IMR-90 (cell line): Measurements from ENCODE around the gene CRYZL1. TPM values are rescaled to one million over a fixed set of nuclear protein-coding genes. Genes with fewer than 3 reads are reported as not detected.

ENCODE experiments used
- ATAC-seq: fragments of 200-7000 bp; cut with Tn5 transposase; 2 replicates; pipeline ENCODE4 v1.9.1; 2020; ENCODE audit warnings: low read depth, mild to moderate bottlenecking, moderate library complexity
- BruUV-seq: library from RNA; stranded (reverse); fragments of 400-500 nt; replicated peaks from 2 replicates; lab custom pipeline; 2021; lab: Mats Ljungman, UMichigan
- CTCF ChIA-PET: fragments of 300-600 bp; formaldehyde crosslinking; extraction: SDS; loops from one replicate; lab custom pipeline; 2021; ENCODE audit warnings: antibody characterized with exemption; lab: Yijun Ruan, JAX
- POLR2A ChIA-PET: fragments of 300-600 bp; sonication (Branson Sonifier 250); formaldehyde crosslinking; loops from one replicate; lab custom pipeline; 2022; ENCODE audit warnings: antibody characterized with exemption; ENCODE audit not compliant: unreplicated experiment; lab: Charles Lee
- DNase-seq: peaks from one replicate; pipeline ENCODE4 v3.0.0; 2013
- H2AFZ ChIP-seq: replicated peaks from 2 replicates; pipeline ENCODE3; 2013; ENCODE audit warnings: low read length, mild to moderate bottlenecking; ENCODE audit not compliant: poor library complexity
- H2AK5ac ChIP-seq: 2 replicates; pipeline ENCODE4 v1.6.1; 2013; ENCODE audit warnings: low read depth, low read length, inconsistent platforms
- H2AK9ac ChIP-seq: replicated peaks from 2 replicates; pipeline ENCODE3; 2013; ENCODE audit warnings: mild to moderate bottlenecking, low read depth, low read length, moderate library complexity; ENCODE audit not compliant: poor library complexity
- H2BK120ac ChIP-seq: 2 replicates; pipeline ENCODE4 v1.6.1; 2013; ENCODE audit warnings: low read depth, low read length, inconsistent platforms
- H2BK15ac ChIP-seq: 3 replicates; pipeline ENCODE4 v1.6.1; 2013; ENCODE audit warnings: low read depth, low read length, inconsistent platforms
- H2BK20ac ChIP-seq: 2 replicates; pipeline ENCODE4 v1.6.1; 2013; ENCODE audit warnings: low read depth, mild to moderate bottlenecking, inconsistent platforms, low read length, moderate library complexity
- H2BK5ac ChIP-seq: 2 replicates; pipeline ENCODE4 v1.6.1; 2013; ENCODE audit warnings: mild to moderate bottlenecking, low read depth, low read length, inconsistent platforms; ENCODE audit not compliant: poor library complexity, severe bottlenecking
- H3K14ac ChIP-seq: replicated peaks from 2 replicates; pipeline ENCODE4 v1.6.1; 2013; ENCODE audit warnings: low read depth, low read length, inconsistent platforms
- H3K18ac ChIP-seq: 2 replicates; pipeline ENCODE4 v1.6.1; 2013; ENCODE audit warnings: low read depth, low read length, control low read depth
- H3K23ac ChIP-seq: 2 replicates; pipeline ENCODE4 v1.6.1; 2013; ENCODE audit warnings: low read depth, low read length, inconsistent platforms
- H3K27ac ChIP-seq: 2 replicates; pipeline ENCODE4 v1.5.1; 2013; ENCODE audit warnings: mild to moderate bottlenecking, control low read depth, low read length; ENCODE audit not compliant: insufficient read depth
- H3K27me3 ChIP-seq: 2 replicates; pipeline ENCODE4 v1.6.1; 2013; ENCODE audit warnings: low read length; ENCODE audit not compliant: control insufficient read depth, insufficient read depth
- H3K36me3 ChIP-seq: 2 replicates; pipeline ENCODE4 v1.6.1; 2013; ENCODE audit warnings: low read length, mixed read lengths; ENCODE audit not compliant: control insufficient read depth, insufficient read depth
- H3K4ac ChIP-seq: 2 replicates; pipeline ENCODE4 v1.6.1; 2013; ENCODE audit warnings: low read depth, low read length, inconsistent platforms
- H3K4me1 ChIP-seq: 2 replicates; pipeline ENCODE4 v1.6.1; 2013; ENCODE audit warnings: low read length, mixed read lengths; ENCODE audit not compliant: control insufficient read depth, insufficient read depth
- H3K4me2 ChIP-seq: 2 replicates; pipeline ENCODE4 v1.6.1; 2013; ENCODE audit warnings: low read depth, mild to moderate bottlenecking, control low read depth, low read length, moderate library complexity
- H3K4me3 ChIP-seq: 2 replicates; pipeline ENCODE4 v1.5.1; 2013; ENCODE audit warnings: low read depth, mild to moderate bottlenecking, control low read depth, low read length, moderate library complexity; ENCODE audit not compliant: insufficient read depth
- H3K56ac ChIP-seq: 2 replicates; pipeline ENCODE4 v1.6.1; 2013; ENCODE audit warnings: low read length, inconsistent platforms; ENCODE audit not compliant: insufficient read depth; ENCODE audit errors: extremely low read depth
- H3K79me1 ChIP-seq, 2 experiments: 2 replicates each; pipeline ENCODE4 v1.6.1; 2013; ENCODE audit warnings: low read length in 2 of 2, inconsistent platforms in 1 of 2, low read depth in 1 of 2
- H3K9ac ChIP-seq: 2 replicates; pipeline ENCODE4 v1.6.1; 2013; ENCODE audit warnings: low read depth, low read length, control low read depth
- H3K9me1 ChIP-seq: 2 replicates; pipeline ENCODE4 v1.6.1; 2013; ENCODE audit warnings: low read length, inconsistent platforms; ENCODE audit not compliant: insufficient read depth
- H3K9me3 ChIP-seq: 2 replicates; pipeline ENCODE4 v1.6.1; 2013; ENCODE audit warnings: low read length; ENCODE audit not compliant: control insufficient read depth, insufficient read depth
- H4K20me1 ChIP-seq: 2 replicates; pipeline ENCODE4 v1.6.1; 2013; ENCODE audit warnings: low read length, inconsistent platforms; ENCODE audit not compliant: insufficient read depth
- H4K5ac ChIP-seq: 2 replicates; pipeline ENCODE4 v1.6.1; 2013; ENCODE audit warnings: mild to moderate bottlenecking, low read depth, low read length, control low read depth
- H4K8ac ChIP-seq, 2 experiments: 2 replicates each; pipeline ENCODE4 v1.6.1; 2013; ENCODE audit warnings: low read depth in 2 of 2, low read length in 2 of 2, control low read depth in 1 of 2, inconsistent platforms in 1 of 2
- H4K91ac ChIP-seq: 2 replicates; pipeline ENCODE4 v1.6.1; 2013; ENCODE audit warnings: low read depth, low read length, inconsistent platforms; ENCODE audit not compliant: insufficient read depth
- CHD1 ChIP-seq: IDR thresholded peaks from 2 replicates; pipeline ENCODE4 v1.6.1; 2012; ENCODE audit warnings: low read depth, low read length, improper control_type of control experiment
- FOS ChIP-seq: fragments of 150-350 bp; IDR thresholded peaks from 2 replicates; pipeline ENCODE4 v1.6.1; 2016; ENCODE audit warnings: low read depth, low read length
- MAFK ChIP-seq: IDR thresholded peaks from 2 replicates; pipeline ENCODE4 v1.6.1; 2012; ENCODE audit warnings: low read depth, low read length, improper control_type of control experiment
- MXI1 ChIP-seq: IDR thresholded peaks from 2 replicates; pipeline ENCODE4 v1.6.1; 2012; ENCODE audit warnings: low read depth, mild to moderate bottlenecking, low read length, moderate library complexity, borderline replicate concordance
- POLR2A ChIP-seq: IDR thresholded peaks from 2 replicates; pipeline ENCODE4 v1.6.1; 2012; ENCODE audit warnings: mild to moderate bottlenecking, low read depth, low read length
- RAD21 ChIP-seq: IDR thresholded peaks from 2 replicates; pipeline ENCODE4 v1.6.1; 2012; ENCODE audit warnings: low read length, improper control_type of control experiment
- RCOR1 ChIP-seq: IDR thresholded peaks from 2 replicates; pipeline ENCODE4 v1.6.1; 2012; ENCODE audit warnings: mild to moderate bottlenecking, low read length, improper control_type of control experiment; ENCODE audit not compliant: insufficient replicate concordance
- RFX5 ChIP-seq: IDR thresholded peaks from 2 replicates; pipeline ENCODE4 v1.8.0; 2012; ENCODE audit warnings: low read depth, mild to moderate bottlenecking, low read length, moderate library complexity
- SMC3 ChIP-seq: fragments of 150-350 bp; IDR thresholded peaks from 2 replicates; pipeline ENCODE4 v1.6.1; 2016; ENCODE audit warnings: low read depth, mild to moderate bottlenecking, antibody characterized with exemption, low read length, moderate library complexity
- WGBS, 2 experiments: methylation state at CpG; one replicate each; pipeline versions ENCODE4 v1.1.5 to v1.1.7; 2013; ENCODE audit warnings: missing lambda C conversion rate in 2 of 2; ENCODE audit not compliant: insufficient read length in 1 of 2; ENCODE audit errors: extremely low coverage in 2 of 2; 5-methylcytosine and 5-hydroxymethylcytosine counted together
- dilution Hi-C: fragments of 300-500 bp; cut with HindIII; formaldehyde crosslinking; loops from one replicate; pipeline ENCODE4 v1.14.3; 2018; ENCODE audit warnings: low sequenced_read_pairs; ENCODE audit not compliant: unreplicated experiment
- in situ Hi-C: fragments of 300-500 bp; cut with MboI; formaldehyde crosslinking; loops from 3 replicates; pipeline ENCODE4 v1.14.3; 2019; ENCODE audit warnings: low sequenced_read_pairs, inconsistent platforms, mixed read lengths
- intact Hi-C: fragments of 100-400 bp; cut with micrococcal nuclease; formaldehyde crosslinking; loops from 2 replicates; pipeline ENCODE4 v1.10.0; 2022
- polyA plus RNA-seq, 3 experiments: library from polyadenylated mRNA; depleted of rRNA; stranded (reverse); fragments of >200 nt; gene quantifications; 2 replicates each; pipeline ENCODE4 v1.2.3, GENCODE V29; 2012; ENCODE audit warnings: low replicate concordance in 1 of 3
- total RNA-seq: library from RNA; depleted of rRNA; stranded (reverse); fragments of >200 nt; gene quantifications from 2 replicates; pipeline ENCODE4 v1.2.3, GENCODE V29; 2012

The CRYZL1 gene
- total and polyA plus RNA-seq, 2 of the 4 experiments (the other 2 are of a cell fraction), result 19.9 to 28.5 TPM

GRCh38 chr21:33659568-33659949 is 18.0 kb upstream of the CRYZL1 start:
- Histone ChIP-seq H2BK5ac (peak overlapping the region; percentile 8), H3K18ac (no peak overlapping the region), H4K8ac (no peak overlapping the region), H2BK20ac (no peak overlapping the region), H3K14ac (no peak overlapping the region), H3K27ac (no peak overlapping the region), H3K4me1 (peaks cover 9% of the 10 kb centered on the region), H3K9ac (no peak overlapping the region), H4K91ac (no peak overlapping the region), H3K4me2 (no peak overlapping the region), H3K9me1 (peaks cover 11% of the 10 kb centered on the region; the same call in 1 of the 2 replicates), H3K9me3 (no peaks in the 10 kb centered on the region), H2AK9ac (no peak overlapping the region), H3K4ac (no peak overlapping the region), H2AFZ (no peak overlapping the region), H3K36me3 (no peaks in the 10 kb centered on the region; the same call in 1 of the 2 replicates), H3K27me3 (no peaks in the 10 kb centered on the region), H4K20me1 (peaks cover 13% of the 10 kb centered on the region; the same call in 1 of the 2 replicates), H3K79me1 (peaks cover 48 to 78% of the 10 kb centered on the region in 2 experiments), H3K23ac (no peak overlapping the region), H2BK15ac (no peak overlapping the region), H4K5ac (no peak overlapping the region), H2AK5ac (no peak overlapping the region), H3K4me3 (no peak overlapping the region), H2BK120ac (no peak overlapping the region), H3K56ac (no peak overlapping the region)
- POLR2A ChIA-PET, result interaction anchor here (0.6 kb wide), 1 partner anchor 235 kb away, joined by 6 read pairs; no protein-coding TSS in a partner anchor
- intact Hi-C loops, result no loop called here
- no TSS peak for BruUV-seq
- in situ Hi-C loops, result no loop called here
- ATAC-seq (no peak), DNase-seq (no peak)
- CTCF ChIA-PET, result interaction anchor here (0.6 kb wide), 2 partner anchors 18 to 117 kb away, joined by 3 to 4 read pairs; no protein-coding TSS in a partner anchor
- WGBS, 2 experiments, result no CpG with 5 or more reads among the region's 1 CpG
- no peak for TF ChIP-seq MXI1
- no peak for TF ChIP-seq RFX5
- TF ChIP-seq CHD1, result no peak
- no peak for TF ChIP-seq RCOR1
- no peak for TF ChIP-seq MAFK
- TF ChIP-seq POLR2A, result no peak
- no peak for TF ChIP-seq SMC3
- no peak for TF ChIP-seq RAD21
- TF ChIP-seq FOS, result no peak
- dilution Hi-C loops, result no loop called here
